ENCODE measurements around the gene IGFN1. TPM values are rescaled to one million over a fixed set of nuclear protein-coding genes. Genes with fewer than 3 reads are reported as not detected.

The IGFN1 gene
- total and polyA plus RNA-seq, 9 of the 15 experiments (the other 6 are each of a cell fraction or from before 2014, with no cell fraction given), result 0.04 TPM; not detected in 8

DNA sequence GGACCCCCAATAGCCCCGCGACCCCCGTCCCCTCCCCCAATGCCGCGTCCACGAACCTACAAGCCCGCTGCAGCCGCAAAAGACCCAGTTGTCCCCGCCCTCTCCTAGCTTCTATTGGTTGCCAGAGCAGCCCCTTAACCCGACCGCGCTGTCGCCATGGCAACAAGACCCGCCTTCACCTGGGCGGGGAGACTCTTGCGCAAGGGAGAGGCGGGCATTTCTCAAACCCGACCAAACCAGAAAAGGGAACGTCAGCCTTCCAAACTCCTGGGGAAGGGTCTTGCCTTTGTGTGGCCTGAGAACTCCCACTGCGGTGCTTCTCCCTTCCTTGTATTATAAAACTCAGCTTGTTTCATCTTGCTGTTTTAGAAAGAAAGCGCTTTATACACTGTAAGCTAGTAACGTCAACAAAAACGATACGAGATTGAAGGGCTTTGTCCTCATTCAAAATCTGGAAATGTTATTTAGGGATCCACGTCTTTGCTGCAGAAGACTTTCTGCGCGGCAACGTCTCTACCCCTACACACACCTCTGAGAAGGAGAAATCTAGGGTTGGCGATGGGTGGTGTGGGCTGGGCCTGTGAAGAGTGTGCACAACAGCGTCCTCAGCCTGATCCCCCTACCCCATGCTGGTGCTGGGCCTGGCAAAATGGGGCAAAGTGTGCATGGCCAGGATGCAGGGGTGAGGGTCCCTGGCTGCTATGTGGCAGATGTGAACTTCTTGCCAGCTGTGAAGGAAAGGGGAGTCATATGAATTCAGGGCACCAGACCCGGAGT, 36.0 kb upstream of the IGFN1 start, which contains the start of gene TMEM9 (continued):
- TF ChIP-seq ZBTB33 (CRISPR knock-in tag; IDR thresholded peaks at IDR 0.05), result 0 out of 2 replicates have a peak, but pooled peaks have one; percentile 27
- TF ChIP-seq ZBED1 (IDR thresholded peaks at IDR 0.05), result no peak
- TF ChIP-seq PRDM10 (IDR thresholded peaks at IDR 0.05; ENCODE audit: partially characterized antibody), result peak; percentile 7
- no peak for TF ChIP-seq ZKSCAN8 (CRISPR knock-in tag; IDR thresholded peaks at IDR 0.05)
- peak; percentile 97 for TF ChIP-seq NEUROD1 (IDR thresholded peaks at IDR 0.05; ENCODE audit: borderline replicate concordance, low read depth, low read length, partially characterized antibody)
- TF ChIP-seq ZNF668 (CRISPR knock-in tag; IDR thresholded peaks at IDR 0.05), result peak; percentile 38; the same call in 1 of the 2 replicates
- TF ChIP-seq E2F6 (IDR thresholded peaks at IDR 0.05; ENCODE audit: borderline replicate concordance in 1 of 2, extremely low read depth in 1 of 2, insufficient read depth in 1 of 2, insufficient read length in 1 of 2, low read depth in 1 of 2, low read length in 1 of 2, poor library complexity in 1 of 2, severe bottlenecking in 1 of 2), result no peak
- TF ChIP-seq PHTF2 (CRISPR knock-in tag; IDR thresholded peaks at IDR 0.05), result no peak
- TF ChIP-seq ZNF274 (IDR thresholded peaks at IDR 0.05; ENCODE audit: borderline replicate concordance, low read depth, low read length), result no peak
- no peak for TF ChIP-seq CC2D1A (IDR thresholded peaks at IDR 0.05)
- no peak for TF ChIP-seq NCOA4 (IDR thresholded peaks at IDR 0.05; ENCODE audit: partially characterized antibody)
- no peak for TF ChIP-seq ZNF316 (IDR thresholded peaks at IDR 0.05)
- TF ChIP-seq TBL1XR1 (IDR thresholded peaks at IDR 0.05; ENCODE audit: low read length in 2 of 2), result no peak
- TF ChIP-seq SAFB2 (IDR thresholded peaks at IDR 0.05; ENCODE audit: borderline replicate concordance, low read depth, low read length, severe bottlenecking), result no peak
- TF ChIP-seq RBM25 (IDR thresholded peaks at IDR 0.05; ENCODE audit: low read depth, low read length, severe bottlenecking), result peak; percentile 60
- no peak for TF ChIP-seq CTCF (IDR thresholded peaks at IDR 0.05 in 2 of 3, conservative IDR thresholded peaks at IDR 0.05 in 1 of 3; ENCODE audit: insufficient read depth in 2 of 3, low read depth in 1 of 3, low read length in 3 of 3)
- TF ChIP-seq KLF10 (CRISPR knock-in tag; IDR thresholded peaks at IDR 0.05), result no peak
- 0 out of 2 replicates have a peak, but pooled peaks have one; percentile 51 for TF ChIP-seq ZBTB1 (CRISPR knock-in tag; IDR thresholded peaks at IDR 0.05; ENCODE audit: borderline replicate concordance, low read depth)
- no peak for TF ChIP-seq LARP7 (IDR thresholded peaks at IDR 0.05)

Measured in K562 (cell line).